22Rv1 (cell line): ENCODE data around the gene BRD4.

ENCODE experiments used
- ZFX ChIP-seq: fragments of 450-650 bp; IDR thresholded peaks from 2 replicates; pipeline ENCODE4 v1.6.1; 2017; ENCODE audit warnings: antibody characterized with exemption, borderline replicate concordance
- TF ChIP-seq, protein P1 (sequence below): fragments of 450-650 bp; IDR thresholded peaks from 2 replicates; pipeline ENCODE4 v1.5.1; 2017; ENCODE audit warnings: mild to moderate bottlenecking

DNA sequence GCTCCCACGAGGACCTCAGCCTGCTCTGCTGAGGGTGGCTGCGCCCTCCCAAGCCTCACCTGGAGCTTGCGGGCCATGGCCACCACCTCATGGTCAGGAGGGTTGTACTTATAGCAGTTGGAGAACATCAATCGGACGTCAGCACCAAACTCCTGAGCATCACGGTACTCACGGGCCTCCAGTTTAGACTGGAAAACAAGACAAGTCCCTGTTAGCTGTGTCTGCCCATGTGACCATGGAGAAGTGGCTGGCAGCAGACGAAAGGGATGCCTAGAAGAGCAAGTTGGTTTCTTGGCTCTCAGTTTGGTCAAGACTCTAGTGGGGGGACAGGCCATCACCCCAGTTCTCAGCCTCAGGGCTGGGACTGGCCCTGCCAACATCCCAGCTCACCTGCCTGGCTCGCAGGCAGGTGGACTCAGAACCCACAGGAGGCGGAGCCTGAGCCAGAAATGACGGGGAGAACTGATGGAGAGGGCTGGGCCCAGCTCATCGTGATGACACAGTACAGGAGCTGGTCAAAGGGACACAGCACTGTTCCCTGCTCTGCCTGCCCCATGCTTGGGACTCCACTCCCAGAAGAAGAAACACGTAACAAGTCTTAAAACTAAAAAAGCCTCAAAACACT lies 68.9 kb downstream of the BRD4 start:
- TF ChIP-seq, protein P1, sequence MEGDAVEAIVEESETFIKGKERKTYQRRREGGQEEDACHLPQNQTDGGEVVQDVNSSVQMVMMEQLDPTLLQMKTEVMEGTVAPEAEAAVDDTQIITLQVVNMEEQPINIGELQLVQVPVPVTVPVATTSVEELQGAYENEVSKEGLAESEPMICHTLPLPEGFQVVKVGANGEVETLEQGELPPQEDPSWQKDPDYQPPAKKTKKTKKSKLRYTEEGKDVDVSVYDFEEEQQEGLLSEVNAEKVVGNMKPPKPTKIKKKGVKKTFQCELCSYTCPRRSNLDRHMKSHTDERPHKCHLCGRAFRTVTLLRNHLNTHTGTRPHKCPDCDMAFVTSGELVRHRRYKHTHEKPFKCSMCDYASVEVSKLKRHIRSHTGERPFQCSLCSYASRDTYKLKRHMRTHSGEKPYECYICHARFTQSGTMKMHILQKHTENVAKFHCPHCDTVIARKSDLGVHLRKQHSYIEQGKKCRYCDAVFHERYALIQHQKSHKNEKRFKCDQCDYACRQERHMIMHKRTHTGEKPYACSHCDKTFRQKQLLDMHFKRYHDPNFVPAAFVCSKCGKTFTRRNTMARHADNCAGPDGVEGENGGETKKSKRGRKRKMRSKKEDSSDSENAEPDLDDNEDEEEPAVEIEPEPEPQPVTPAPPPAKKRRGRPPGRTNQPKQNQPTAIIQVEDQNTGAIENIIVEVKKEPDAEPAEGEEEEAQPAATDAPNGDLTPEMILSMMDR = no peak
- no peak for TF ChIP-seq ZFX
